WTC11 (cell line): ENCODE measurements around the gene GLO1. TPM values are rescaled to one million over a fixed set of nuclear protein-coding genes. Genes with fewer than 3 reads are reported as not detected.

Source experiments
- ATAC-seq: fragments of 200-7000 bp; cut with Tn5 transposase; 2 replicates; pipeline ENCODE4 v1.10.0; 2021; ENCODE audit warnings: mild to moderate bottlenecking, moderate library complexity
- CTCF ChIA-PET: fragments of 300-600 bp; sonication (Branson Sonifier 250); formaldehyde crosslinking; loops from one replicate; lab custom pipeline; 2021; ENCODE audit warnings: antibody characterized with exemption; lab: Charles Lee
- POLR2A ChIA-PET: fragments of 350-600 bp; sonication (Branson Sonifier 250); formaldehyde crosslinking; loops from one replicate; lab custom pipeline; 2021; ENCODE audit warnings: antibody characterized with exemption; lab: Charles Lee
- DNase-seq: peaks from one replicate; pipeline ENCODE4 v3.0.0; 2021; ENCODE audit warnings: low spot score
- H3K27ac Mint-ChIP-seq: 2 replicates; pipeline ENCODE4 v1.8.0; 2021; ENCODE audit warnings: mixed read lengths
- H3K27me3 Mint-ChIP-seq: 2 replicates; pipeline ENCODE4 v1.8.0; 2021; ENCODE audit warnings: low read depth, mild to moderate bottlenecking, moderate library complexity, mixed read lengths
- H3K36me3 Mint-ChIP-seq: 2 replicates; pipeline ENCODE4 v1.8.0; 2021; ENCODE audit warnings: mixed read lengths
- H3K4me1 Mint-ChIP-seq: 2 replicates; pipeline ENCODE4 v1.8.0; 2022; ENCODE audit warnings: mixed read lengths
- H3K4me3 Mint-ChIP-seq: 2 replicates; pipeline ENCODE4 v1.8.0; 2021; ENCODE audit warnings: mild to moderate bottlenecking, moderate library complexity, mixed read lengths
- H3K9me3 Mint-ChIP-seq: 2 replicates; pipeline ENCODE4 v1.8.0; 2021; ENCODE audit warnings: mixed read lengths
- FOXJ3 ChIP-seq: sonication (generic); formaldehyde crosslinking; IDR thresholded peaks from 2 replicates; pipeline ENCODE4 v1.9.0; 2021; ENCODE audit warnings: missing genetic modification reagents, mild to moderate bottlenecking, borderline replicate concordance
- GTF2I ChIP-seq: fragments of 250-450 bp; sonication (Bioruptor Pico); conservative IDR thresholded peaks from 2 replicates; pipeline ENCODE4 v1.4.0; 2021; ENCODE audit warnings: mild to moderate bottlenecking
- IRF2 ChIP-seq: sonication (generic); formaldehyde crosslinking; IDR thresholded peaks from 2 replicates; pipeline ENCODE4 v1.8.0; 2022; ENCODE audit warnings: low read depth, missing genetic modification reagents, borderline replicate concordance
- JUN ChIP-seq: sonication (generic); formaldehyde crosslinking; IDR thresholded peaks from 2 replicates; pipeline ENCODE4 v1.8.0; 2023; ENCODE audit warnings: mild to moderate bottlenecking, missing genetic modification reagents
- MYBL2 ChIP-seq: sonication (generic); formaldehyde crosslinking; IDR thresholded peaks from 2 replicates; pipeline ENCODE4 v1.8.1; 2023; ENCODE audit warnings: mild to moderate bottlenecking, moderate library complexity, missing genetic modification reagents
- NFATC4 ChIP-seq: fragments of 250-450 bp; sonication (Bioruptor Pico); IDR thresholded peaks from 2 replicates; pipeline ENCODE4 v1.9.0; 2021; ENCODE audit warnings: mild to moderate bottlenecking
- NFYB ChIP-seq: sonication (generic); formaldehyde crosslinking; conservative IDR thresholded peaks from 2 replicates; pipeline ENCODE4 v1.8.0; 2022; ENCODE audit warnings: low read depth, missing genetic modification reagents
- NR2C2 ChIP-seq: sonication (generic); formaldehyde crosslinking; IDR thresholded peaks from 2 replicates; pipeline ENCODE4 v1.8.0; 2022; ENCODE audit warnings: mild to moderate bottlenecking, missing genetic modification reagents
- PRRX2 ChIP-seq: fragments of 250-450 bp; sonication (Bioruptor Pico); IDR thresholded peaks from 2 replicates; pipeline ENCODE4 v1.8.0; 2021; ENCODE audit warnings: mild to moderate bottlenecking
- RELA ChIP-seq: sonication (generic); formaldehyde crosslinking; IDR thresholded peaks from 2 replicates; pipeline ENCODE4 v1.8.1; 2022; ENCODE audit warnings: missing genetic modification reagents, mild to moderate bottlenecking, borderline replicate concordance
- TEAD1 ChIP-seq: sonication (generic); formaldehyde crosslinking; IDR thresholded peaks from 2 replicates; pipeline ENCODE4 v1.8.0; 2022; ENCODE audit warnings: mild to moderate bottlenecking, missing genetic modification reagents
- ZBTB21 ChIP-seq: sonication (generic); formaldehyde crosslinking; IDR thresholded peaks from 2 replicates; pipeline ENCODE4 v1.8.1; 2023; ENCODE audit warnings: mild to moderate bottlenecking, missing genetic modification reagents, borderline replicate concordance
- ZNF232 ChIP-seq: sonication (generic); formaldehyde crosslinking; IDR thresholded peaks from 2 replicates; pipeline ENCODE4 v1.8.0; 2022; ENCODE audit warnings: mild to moderate bottlenecking, missing genetic modification reagents
- ZNF317 ChIP-seq: sonication (generic); formaldehyde crosslinking; IDR thresholded peaks from 2 replicates; pipeline ENCODE4 v1.8.1; 2023; ENCODE audit warnings: low read depth, mild to moderate bottlenecking, moderate library complexity, missing genetic modification reagents, borderline replicate concordance
- total RNA-seq: library from RNA; stranded (reverse); gene quantifications from 3 replicates; pipeline ENCODE4 v1.2.3, GENCODE V29; 2021
- TF ChIP-seq, protein P1 (sequence below): fragments of 250-450 bp; sonication (Bioruptor Pico); IDR thresholded peaks from 2 replicates; pipeline ENCODE4 v1.9.0; 2021; ENCODE audit warnings: mild to moderate bottlenecking
- TF ChIP-seq, protein P2 (sequence below): sonication (generic); formaldehyde crosslinking; IDR thresholded peaks from 2 replicates; pipeline ENCODE4 v1.8.0; 2023; ENCODE audit warnings: missing genetic modification reagents, mild to moderate bottlenecking, borderline replicate concordance
- TF ChIP-seq, protein P3 (sequence below): fragments of 250-450 bp; sonication (Bioruptor Pico); conservative IDR thresholded peaks from 2 replicates; pipeline ENCODE4 v1.9.0; 2021; ENCODE audit warnings: mild to moderate bottlenecking
- TF ChIP-seq, protein P4 (sequence below): fragments of 250-450 bp; sonication (Bioruptor Pico); IDR thresholded peaks from 2 replicates; pipeline ENCODE4 v1.9.0; 2021; ENCODE audit warnings: moderate library complexity, mild to moderate bottlenecking, inconsistent platforms, borderline replicate concordance
- TF ChIP-seq, protein P5 (sequence below): sonication (generic); formaldehyde crosslinking; conservative IDR thresholded peaks from 2 replicates; pipeline ENCODE4 v1.8.1; 2022; ENCODE audit warnings: mild to moderate bottlenecking, missing genetic modification reagents
- TF ChIP-seq, protein P6 (sequence below): sonication (generic); formaldehyde crosslinking; IDR thresholded peaks from 2 replicates; pipeline ENCODE4 v1.8.1; 2023; ENCODE audit warnings: mild to moderate bottlenecking, missing genetic modification reagents, moderate library complexity
- TF ChIP-seq, protein P7 (sequence below): fragments of 250-450 bp; sonication (Bioruptor Pico); IDR thresholded peaks from 2 replicates; pipeline ENCODE4 v1.9.0; 2021; ENCODE audit warnings: mild to moderate bottlenecking, borderline replicate concordance

The GLO1 gene
- total RNA-seq, 1 experiment from 2014 or later = 147 TPM

DNA sequence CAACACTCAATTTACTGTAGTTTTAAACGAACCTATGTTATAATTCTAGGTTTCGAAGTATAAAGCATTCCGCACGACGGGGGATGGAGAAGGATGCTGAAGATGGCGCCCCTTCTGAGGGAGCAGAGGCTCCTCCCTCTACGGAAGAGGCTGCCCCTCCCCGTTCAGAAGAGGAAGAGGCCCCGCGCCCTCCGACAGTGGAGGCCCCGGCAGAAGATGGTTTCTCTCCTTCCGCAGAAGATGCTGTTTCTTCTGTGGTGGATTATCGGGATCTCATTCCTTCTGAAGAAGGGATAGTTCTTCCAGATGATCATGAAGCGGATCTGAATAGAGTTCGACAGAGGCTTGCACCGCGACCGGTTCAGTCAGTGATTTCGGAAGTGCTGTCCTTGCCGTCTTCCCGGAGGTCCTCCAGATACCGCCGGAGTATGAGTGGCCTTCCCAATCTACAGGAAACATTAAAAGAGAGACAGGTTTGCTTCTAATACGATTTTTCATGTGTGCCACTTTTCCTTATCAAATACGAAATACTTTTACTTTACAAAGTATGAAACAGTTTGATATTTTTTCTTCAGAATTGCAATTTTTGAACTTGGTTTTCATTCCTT is 19.9 kb upstream of the GLO1 start (continued):
- TF ChIP-seq, protein P1, sequence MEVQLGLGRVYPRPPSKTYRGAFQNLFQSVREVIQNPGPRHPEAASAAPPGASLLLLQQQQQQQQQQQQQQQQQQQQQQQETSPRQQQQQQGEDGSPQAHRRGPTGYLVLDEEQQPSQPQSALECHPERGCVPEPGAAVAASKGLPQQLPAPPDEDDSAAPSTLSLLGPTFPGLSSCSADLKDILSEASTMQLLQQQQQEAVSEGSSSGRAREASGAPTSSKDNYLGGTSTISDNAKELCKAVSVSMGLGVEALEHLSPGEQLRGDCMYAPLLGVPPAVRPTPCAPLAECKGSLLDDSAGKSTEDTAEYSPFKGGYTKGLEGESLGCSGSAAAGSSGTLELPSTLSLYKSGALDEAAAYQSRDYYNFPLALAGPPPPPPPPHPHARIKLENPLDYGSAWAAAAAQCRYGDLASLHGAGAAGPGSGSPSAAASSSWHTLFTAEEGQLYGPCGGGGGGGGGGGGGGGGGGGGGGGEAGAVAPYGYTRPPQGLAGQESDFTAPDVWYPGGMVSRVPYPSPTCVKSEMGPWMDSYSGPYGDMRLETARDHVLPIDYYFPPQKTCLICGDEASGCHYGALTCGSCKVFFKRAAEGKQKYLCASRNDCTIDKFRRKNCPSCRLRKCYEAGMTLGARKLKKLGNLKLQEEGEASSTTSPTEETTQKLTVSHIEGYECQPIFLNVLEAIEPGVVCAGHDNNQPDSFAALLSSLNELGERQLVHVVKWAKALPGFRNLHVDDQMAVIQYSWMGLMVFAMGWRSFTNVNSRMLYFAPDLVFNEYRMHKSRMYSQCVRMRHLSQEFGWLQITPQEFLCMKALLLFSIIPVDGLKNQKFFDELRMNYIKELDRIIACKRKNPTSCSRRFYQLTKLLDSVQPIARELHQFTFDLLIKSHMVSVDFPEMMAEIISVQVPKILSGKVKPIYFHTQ = no peak
- TF ChIP-seq, protein P2, sequence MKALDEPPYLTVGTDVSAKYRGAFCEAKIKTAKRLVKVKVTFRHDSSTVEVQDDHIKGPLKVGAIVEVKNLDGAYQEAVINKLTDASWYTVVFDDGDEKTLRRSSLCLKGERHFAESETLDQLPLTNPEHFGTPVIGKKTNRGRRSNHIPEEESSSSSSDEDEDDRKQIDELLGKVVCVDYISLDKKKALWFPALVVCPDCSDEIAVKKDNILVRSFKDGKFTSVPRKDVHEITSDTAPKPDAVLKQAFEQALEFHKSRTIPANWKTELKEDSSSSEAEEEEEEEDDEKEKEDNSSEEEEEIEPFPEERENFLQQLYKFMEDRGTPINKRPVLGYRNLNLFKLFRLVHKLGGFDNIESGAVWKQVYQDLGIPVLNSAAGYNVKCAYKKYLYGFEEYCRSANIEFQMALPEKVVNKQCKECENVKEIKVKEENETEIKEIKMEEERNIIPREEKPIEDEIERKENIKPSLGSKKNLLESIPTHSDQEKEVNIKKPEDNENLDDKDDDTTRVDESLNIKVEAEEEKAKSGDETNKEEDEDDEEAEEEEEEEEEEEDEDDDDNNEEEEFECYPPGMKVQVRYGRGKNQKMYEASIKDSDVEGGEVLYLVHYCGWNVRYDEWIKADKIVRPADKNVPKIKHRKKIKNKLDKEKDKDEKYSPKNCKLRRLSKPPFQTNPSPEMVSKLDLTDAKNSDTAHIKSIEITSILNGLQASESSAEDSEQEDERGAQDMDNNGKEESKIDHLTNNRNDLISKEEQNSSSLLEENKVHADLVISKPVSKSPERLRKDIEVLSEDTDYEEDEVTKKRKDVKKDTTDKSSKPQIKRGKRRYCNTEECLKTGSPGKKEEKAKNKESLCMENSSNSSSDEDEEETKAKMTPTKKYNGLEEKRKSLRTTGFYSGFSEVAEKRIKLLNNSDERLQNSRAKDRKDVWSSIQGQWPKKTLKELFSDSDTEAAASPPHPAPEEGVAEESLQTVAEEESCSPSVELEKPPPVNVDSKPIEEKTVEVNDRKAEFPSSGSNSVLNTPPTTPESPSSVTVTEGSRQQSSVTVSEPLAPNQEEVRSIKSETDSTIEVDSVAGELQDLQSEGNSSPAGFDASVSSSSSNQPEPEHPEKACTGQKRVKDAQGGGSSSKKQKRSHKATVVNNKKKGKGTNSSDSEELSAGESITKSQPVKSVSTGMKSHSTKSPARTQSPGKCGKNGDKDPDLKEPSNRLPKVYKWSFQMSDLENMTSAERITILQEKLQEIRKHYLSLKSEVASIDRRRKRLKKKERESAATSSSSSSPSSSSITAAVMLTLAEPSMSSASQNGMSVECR = no peak
- TF ChIP-seq, protein P3, sequence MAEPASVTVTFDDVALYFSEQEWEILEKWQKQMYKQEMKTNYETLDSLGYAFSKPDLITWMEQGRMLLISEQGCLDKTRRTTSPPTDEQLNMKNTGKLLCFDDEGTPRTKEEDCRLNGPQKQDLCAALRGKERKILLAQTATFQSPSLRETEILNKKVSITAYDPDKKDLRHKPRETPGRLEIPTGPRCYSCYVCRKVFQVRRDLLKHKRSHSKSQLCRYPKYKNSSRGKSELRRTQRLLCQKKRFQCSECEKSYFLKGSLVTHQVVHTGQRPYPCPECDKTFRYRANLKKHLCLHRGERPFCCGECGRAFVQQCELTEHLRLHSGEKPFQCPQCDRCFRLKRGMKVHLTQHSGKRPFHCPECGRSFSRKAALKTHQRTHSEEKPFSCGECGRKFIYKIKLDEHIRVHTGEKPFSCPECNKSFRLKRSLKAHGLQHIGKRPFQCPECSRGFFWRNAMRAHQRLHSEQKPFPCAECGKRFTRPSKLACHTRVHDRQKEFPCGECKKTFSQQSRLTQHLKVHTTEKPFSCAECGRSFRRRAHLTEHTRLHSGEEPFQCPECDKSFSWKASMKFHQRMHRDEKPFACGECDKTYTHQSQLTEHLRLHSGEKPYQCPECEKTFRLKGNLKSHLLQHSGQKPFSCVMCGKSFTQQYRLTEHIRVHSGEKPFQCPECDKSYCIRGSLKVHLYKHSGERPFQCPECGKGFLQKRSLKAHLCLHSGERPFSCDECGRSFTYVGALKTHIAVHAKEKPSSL (CRISPR knock-in tag) = no peak
- TF ChIP-seq PRRX2 (CRISPR knock-in tag) = no peak
- no peak for TF ChIP-seq TEAD1 (CRISPR knock-in tag)
- no peak for TF ChIP-seq ZBTB21 (CRISPR knock-in tag)
- no peak for TF ChIP-seq NR2C2 (CRISPR knock-in tag)

DNA sequence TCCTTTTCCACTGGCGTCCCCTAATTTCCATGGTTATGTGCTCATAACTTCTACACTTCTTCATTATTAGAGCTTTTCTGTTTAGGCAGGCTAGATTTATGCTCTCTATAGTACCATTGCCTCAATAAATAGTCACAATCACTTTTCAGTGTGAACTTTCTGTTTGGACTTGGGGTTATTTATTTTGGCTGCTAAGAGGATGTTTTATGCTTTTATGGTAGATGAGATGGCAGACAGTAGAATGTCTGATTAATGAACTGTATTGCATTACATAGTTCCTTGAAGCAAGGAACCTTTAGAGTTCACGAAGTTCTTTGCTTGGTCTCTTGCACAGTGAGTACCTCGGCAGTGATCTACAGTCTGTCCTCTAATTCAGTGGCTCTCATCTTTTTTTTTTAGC is 19.1 kb upstream of the GLO1 start:
- H3K27me3 Mint-ChIP-seq = peaks cover under 1% of the 10 kb centered on the region; the same call in 1 of the 2 replicates
- peaks cover 6% of the 10 kb centered on the region for H3K4me1 Mint-ChIP-seq
- H3K9me3 Mint-ChIP-seq = peaks cover 6% of the 10 kb centered on the region
- POLR2A ChIA-PET = no interaction called here
- H3K4me3 Mint-ChIP-seq = no peak overlapping the region
- no peak overlapping the region for H3K27ac Mint-ChIP-seq
- no peak for ATAC-seq
- no peaks in the 10 kb centered on the region for H3K36me3 Mint-ChIP-seq
- CTCF ChIA-PET = no interaction called here
- TF ChIP-seq, protein P4, sequence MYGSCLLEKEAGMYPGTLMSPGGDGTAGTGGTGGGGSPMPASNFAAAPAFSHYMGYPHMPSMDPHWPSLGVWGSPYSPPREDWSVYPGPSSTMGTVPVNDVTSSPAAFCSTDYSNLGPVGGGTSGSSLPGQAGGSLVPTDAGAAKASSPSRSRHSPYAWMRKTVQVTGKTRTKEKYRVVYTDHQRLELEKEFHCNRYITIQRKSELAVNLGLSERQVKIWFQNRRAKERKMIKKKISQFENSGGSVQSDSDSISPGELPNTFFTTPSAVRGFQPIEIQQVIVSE (CRISPR knock-in tag) = no peak
- TF ChIP-seq FOXJ3 (CRISPR knock-in tag) (no peak), IRF2 (CRISPR knock-in tag) (no peak), JUN (no peak), MYBL2 (no peak), ZBTB21 (CRISPR knock-in tag) (no peak), ZNF317 (CRISPR knock-in tag) (no peak), NR2C2 (CRISPR knock-in tag) (no peak), RELA (no peak), NFATC4 (CRISPR knock-in tag) (no peak), ZNF232 (no peak), NFYB (CRISPR knock-in tag) (no peak), GTF2I (CRISPR knock-in tag) (no peak)
- TF ChIP-seq, protein P5, sequence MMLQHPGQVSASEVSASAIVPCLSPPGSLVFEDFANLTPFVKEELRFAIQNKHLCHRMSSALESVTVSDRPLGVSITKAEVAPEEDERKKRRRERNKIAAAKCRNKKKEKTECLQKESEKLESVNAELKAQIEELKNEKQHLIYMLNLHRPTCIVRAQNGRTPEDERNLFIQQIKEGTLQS (CRISPR knock-in tag) = no peak
- TF ChIP-seq, protein P6, sequence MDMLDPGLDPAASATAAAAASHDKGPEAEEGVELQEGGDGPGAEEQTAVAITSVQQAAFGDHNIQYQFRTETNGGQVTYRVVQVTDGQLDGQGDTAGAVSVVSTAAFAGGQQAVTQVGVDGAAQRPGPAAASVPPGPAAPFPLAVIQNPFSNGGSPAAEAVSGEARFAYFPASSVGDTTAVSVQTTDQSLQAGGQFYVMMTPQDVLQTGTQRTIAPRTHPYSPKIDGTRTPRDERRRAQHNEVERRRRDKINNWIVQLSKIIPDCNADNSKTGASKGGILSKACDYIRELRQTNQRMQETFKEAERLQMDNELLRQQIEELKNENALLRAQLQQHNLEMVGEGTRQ (CRISPR knock-in tag) = no peak
- TF ChIP-seq, protein P7, sequence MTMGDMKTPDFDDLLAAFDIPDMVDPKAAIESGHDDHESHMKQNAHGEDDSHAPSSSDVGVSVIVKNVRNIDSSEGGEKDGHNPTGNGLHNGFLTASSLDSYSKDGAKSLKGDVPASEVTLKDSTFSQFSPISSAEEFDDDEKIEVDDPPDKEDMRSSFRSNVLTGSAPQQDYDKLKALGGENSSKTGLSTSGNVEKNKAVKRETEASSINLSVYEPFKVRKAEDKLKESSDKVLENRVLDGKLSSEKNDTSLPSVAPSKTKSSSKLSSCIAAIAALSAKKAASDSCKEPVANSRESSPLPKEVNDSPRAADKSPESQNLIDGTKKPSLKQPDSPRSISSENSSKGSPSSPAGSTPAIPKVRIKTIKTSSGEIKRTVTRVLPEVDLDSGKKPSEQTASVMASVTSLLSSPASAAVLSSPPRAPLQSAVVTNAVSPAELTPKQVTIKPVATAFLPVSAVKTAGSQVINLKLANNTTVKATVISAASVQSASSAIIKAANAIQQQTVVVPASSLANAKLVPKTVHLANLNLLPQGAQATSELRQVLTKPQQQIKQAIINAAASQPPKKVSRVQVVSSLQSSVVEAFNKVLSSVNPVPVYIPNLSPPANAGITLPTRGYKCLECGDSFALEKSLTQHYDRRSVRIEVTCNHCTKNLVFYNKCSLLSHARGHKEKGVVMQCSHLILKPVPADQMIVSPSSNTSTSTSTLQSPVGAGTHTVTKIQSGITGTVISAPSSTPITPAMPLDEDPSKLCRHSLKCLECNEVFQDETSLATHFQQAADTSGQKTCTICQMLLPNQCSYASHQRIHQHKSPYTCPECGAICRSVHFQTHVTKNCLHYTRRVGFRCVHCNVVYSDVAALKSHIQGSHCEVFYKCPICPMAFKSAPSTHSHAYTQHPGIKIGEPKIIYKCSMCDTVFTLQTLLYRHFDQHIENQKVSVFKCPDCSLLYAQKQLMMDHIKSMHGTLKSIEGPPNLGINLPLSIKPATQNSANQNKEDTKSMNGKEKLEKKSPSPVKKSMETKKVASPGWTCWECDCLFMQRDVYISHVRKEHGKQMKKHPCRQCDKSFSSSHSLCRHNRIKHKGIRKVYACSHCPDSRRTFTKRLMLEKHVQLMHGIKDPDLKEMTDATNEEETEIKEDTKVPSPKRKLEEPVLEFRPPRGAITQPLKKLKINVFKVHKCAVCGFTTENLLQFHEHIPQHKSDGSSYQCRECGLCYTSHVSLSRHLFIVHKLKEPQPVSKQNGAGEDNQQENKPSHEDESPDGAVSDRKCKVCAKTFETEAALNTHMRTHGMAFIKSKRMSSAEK (CRISPR knock-in tag) = no peak
- no peak for DNase-seq
